SH-SY5Y (cell line): ENCODE results near the gene PPP2R2C.

Experiments
- GATA2 ChIP-seq: IDR thresholded peaks from 2 replicates; pipeline ENCODE4 v1.6.1; 2011; ENCODE audit warnings: mild to moderate bottlenecking, low read depth, low read length
- GATA3 ChIP-seq: IDR thresholded peaks from 2 replicates; pipeline ENCODE4 v1.6.1; 2011; ENCODE audit warnings: low read depth, mild to moderate bottlenecking, low read length, moderate library complexity

DNA sequence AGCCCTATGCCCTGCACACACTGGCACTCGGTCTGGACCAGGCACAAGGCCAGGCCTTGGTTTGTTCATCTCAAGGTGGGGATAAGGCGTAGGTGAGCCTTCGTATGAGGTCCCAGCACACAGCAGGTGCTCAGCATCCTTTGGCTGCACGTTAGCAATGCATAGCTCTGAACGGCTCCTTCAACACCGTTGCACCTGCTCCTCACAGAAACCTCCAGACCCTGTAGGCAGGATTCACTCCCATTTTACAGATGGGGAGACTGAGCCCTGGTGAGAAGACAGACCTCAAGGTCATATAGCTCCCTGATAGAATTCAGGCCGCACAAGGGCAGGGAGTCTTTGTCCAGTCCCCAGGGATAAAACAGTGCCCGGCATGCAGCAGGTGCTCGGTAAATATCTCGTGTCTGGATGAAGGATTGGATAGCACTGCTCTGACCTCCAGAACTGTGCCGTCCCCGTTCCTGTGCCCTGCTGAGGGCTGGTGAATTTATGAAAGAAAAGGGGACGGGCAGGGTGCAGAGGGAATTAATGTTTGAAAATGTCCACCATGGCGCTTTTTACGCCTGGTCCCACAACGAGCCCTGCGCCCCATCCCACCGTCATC is 2.4 kb downstream of the PPP2R2C start:
- no peak for TF ChIP-seq GATA2
- no peak for TF ChIP-seq GATA3
